ENCODE results near the gene FSTL5.

GRCh38 chr4:161428180-161428965, 735.4 kb downstream of the FSTL5 start:
- TF ChIP-seq EED (CRISPR knock-in tag; IDR thresholded peaks at IDR 0.05) (no peak), CTCF (CRISPR knock-in tag; IDR thresholded peaks at IDR 0.05) (no peak), RFX1 (IDR thresholded peaks at IDR 0.05) (no peak), E2F2 (CRISPR knock-in tag; IDR thresholded peaks at IDR 0.05; ENCODE audit: borderline replicate concordance) (no peak), DPF2 (CRISPR knock-in tag; IDR thresholded peaks at IDR 0.05; ENCODE audit: borderline replicate concordance, low read depth) (no peak), NR2C2 (CRISPR knock-in tag; IDR thresholded peaks at IDR 0.05; ENCODE audit: borderline replicate concordance) (no peak), ZNF792 (CRISPR knock-in tag; IDR thresholded peaks at IDR 0.05) (no peak), SUZ12 (IDR thresholded peaks at IDR 0.05; ENCODE audit: low read depth, low read length) (no peak)
